Measurements from ENCODE around the gene GPR87. TPM values are rescaled to one million over a fixed set of nuclear protein-coding genes. Genes with fewer than 3 reads are reported as not detected.
A peak's percentile ranks its signal among the peaks of the same experiment; 100 is the strongest.

The GPR87 gene
- total and polyA plus RNA-seq, 2 of the 4 experiments (the other 2 are of a cell fraction), result 0.26 to 0.36 TPM

- ChIA-PET POLR2A (ENCODE audit: unreplicated experiment) (no interaction called here), CTCF (interaction anchor here (1.1 to 1.8 kb wide), 2 partner anchors 123 to 626 kb away, joined by 4 to 7 read pairs; no protein-coding TSS in a partner anchor)
- Histone ChIP-seq H2AK9ac (replicated peaks; ENCODE audit: low read depth, low read length, poor library complexity) (no peak overlapping the region), H4K91ac (ENCODE audit: insufficient read depth, low read depth, low read length) (no peak overlapping the region), H2AK5ac (ENCODE audit: low read depth, low read length) (no peak overlapping the region), H2BK20ac (ENCODE audit: low read depth, low read length) (no peak overlapping the region), H3K23ac (ENCODE audit: low read depth, low read length) (no peak overlapping the region), H4K8ac (ENCODE audit: low read depth in 2 of 2, low read length in 2 of 2) (no peak overlapping the region), H3K4me3 (ENCODE audit: insufficient read depth, low read depth, low read length) (no peak overlapping the region), H3K36me3 (ENCODE audit: control insufficient read depth, insufficient read depth, low read length) (no peaks in the 10 kb centered on the region), H2BK5ac (ENCODE audit: low read depth, low read length, poor library complexity, severe bottlenecking) (no peak overlapping the region), H3K4me2 (ENCODE audit: low read depth, low read length) (no peak overlapping the region), H3K27ac (ENCODE audit: insufficient read depth, low read length) (no peak overlapping the region), H3K27me3 (ENCODE audit: control insufficient read depth, insufficient read depth, low read length) (no peaks in the 10 kb centered on the region), H3K14ac (replicated peaks; ENCODE audit: low read depth, low read length) (no peak overlapping the region), H2BK120ac (ENCODE audit: low read depth, low read length) (no peak overlapping the region), H3K9me3 (ENCODE audit: control insufficient read depth, insufficient read depth, low read length) (no peaks in the 10 kb centered on the region), H3K56ac (ENCODE audit: extremely low read depth, insufficient read depth, low read length) (no peak overlapping the region), H3K18ac (ENCODE audit: low read depth, low read length) (no peak overlapping the region), H3K9me1 (ENCODE audit: insufficient read depth, low read length) (no peaks in the 10 kb centered on the region), H3K79me1 (ENCODE audit: low read depth in 1 of 2, low read length in 2 of 2) (no peaks in the 10 kb centered on the region), H2BK15ac (ENCODE audit: low read depth, low read length) (no peak overlapping the region), H2AFZ (replicated peaks; ENCODE audit: low read length, poor library complexity) (no peak overlapping the region), H4K5ac (ENCODE audit: low read depth, low read length) (no peak overlapping the region), H3K4me1 (ENCODE audit: control insufficient read depth, insufficient read depth, low read length) (no peaks in the 10 kb centered on the region), H3K9ac (ENCODE audit: low read depth, low read length) (no peak overlapping the region), H3K4ac (ENCODE audit: low read depth, low read length) (no peak overlapping the region), H4K20me1 (ENCODE audit: insufficient read depth, low read length) (no peaks in the 10 kb centered on the region)
- intact Hi-C loops (cut with micrococcal nuclease), result loop anchor here (1.0 to 10.0 kb wide), 6 partner anchors 37 to 628 kb away; partner anchors contain the start of gene IGSF10
- 0% methylated on average over 1 of the region's 3 CpGs; no CpG with 5 or more reads in 1 of the 2 experiments for WGBS, 2 experiments (ENCODE audit: extremely low coverage in 2 of 2, insufficient read length in 1 of 2)
- no peak for TF ChIP-seq RFX5 (IDR thresholded peaks at IDR 0.05; ENCODE audit: low read depth, low read length)
- no peak for TF ChIP-seq ELK1 (IDR thresholded peaks at IDR 0.05; ENCODE audit: borderline replicate concordance, low read depth, low read length)
- TF ChIP-seq FOS (IDR thresholded peaks at IDR 0.05; ENCODE audit: low read depth, low read length), result no peak
- peak; percentile 93 for TF ChIP-seq RAD21 (IDR thresholded peaks at IDR 0.05; ENCODE audit: low read length)
- TF ChIP-seq MAFK (IDR thresholded peaks at IDR 0.05; ENCODE audit: low read depth, low read length), result no peak
- no peak for TF ChIP-seq NFE2L2 (IDR thresholded peaks at IDR 0.05; ENCODE audit: low read depth, low read length)
- no peak for TF ChIP-seq USF2 (IDR thresholded peaks at IDR 0.05; ENCODE audit: low read depth, low read length)
- TF ChIP-seq CTCF (conservative IDR thresholded peaks at IDR 0.05; ENCODE audit: low read depth, low read length), result peak; percentile 87
- TF ChIP-seq RCOR1 (IDR thresholded peaks at IDR 0.05; ENCODE audit: insufficient replicate concordance, low read length), result no peak
- no peak for TF ChIP-seq CHD1 (IDR thresholded peaks at IDR 0.05; ENCODE audit: low read depth, low read length)
- no peak for TF ChIP-seq CEBPB (IDR thresholded peaks at IDR 0.05; ENCODE audit: low read depth, low read length)
- TF ChIP-seq POLR2A (IDR thresholded peaks at IDR 0.05; ENCODE audit: low read depth, low read length), result no peak
- no peak for TF ChIP-seq MAZ (IDR thresholded peaks at IDR 0.05; ENCODE audit: borderline replicate concordance, low read depth, low read length)
- TF ChIP-seq SMC3 (IDR thresholded peaks at IDR 0.05; ENCODE audit: low read depth, low read length), result peak; percentile 82
- no peak for TF ChIP-seq BHLHE40 (IDR thresholded peaks at IDR 0.05; ENCODE audit: low read depth, low read length)
- no peak for TF ChIP-seq MXI1 (IDR thresholded peaks at IDR 0.05; ENCODE audit: borderline replicate concordance, low read depth, low read length)
- DNase-seq (peak; percentile 66), ATAC-seq (ENCODE audit: low read depth) (peak; percentile 72)
- BruUV-seq (replicated peaks), result no TSS peak
- dilution Hi-C loops (cut with HindIII; ENCODE audit: low sequenced_read_pairs, unreplicated experiment), result no loop called here
- in situ Hi-C loops (cut with MboI; ENCODE audit: low sequenced_read_pairs), result loop anchor here (5.0 to 10.0 kb wide), 2 partner anchors 544 to 627 kb away; no protein-coding TSS in a partner anchor
Measured at GRCh38 chr3:151290673-151291072, 25.9 kb downstream of the GPR87 start.

Measured in IMR-90 (cell line).